Mucosa of rectum (tissue), 2 donors: ENCODE data around the gene LDLRAD3.

Experiments
- H3K27ac ChIP-seq, 2 donors: one replicate each; pipeline ENCODE4 v1.7.0; 2013; ENCODE audit warnings: inconsistent platforms in 2 of 2, low read depth in 2 of 2, low read length in 2 of 2
- H3K27me3 ChIP-seq, 2 donors: one replicate each; pipeline ENCODE4 v1.7.0; 2013; ENCODE audit warnings: low read length in 2 of 2; ENCODE audit not compliant: control insufficient read depth in 2 of 2, insufficient read depth in 2 of 2
- H3K36me3 ChIP-seq, 2 donors: one replicate each; pipeline ENCODE4 v1.7.0; 2013; ENCODE audit warnings: low read length in 2 of 2; ENCODE audit not compliant: control insufficient read depth in 2 of 2, insufficient read depth in 2 of 2
- H3K4me1 ChIP-seq, 2 donors: one replicate each; pipeline ENCODE4 v1.7.0; 2013; ENCODE audit warnings: low read length in 2 of 2, mild to moderate bottlenecking in 1 of 2; ENCODE audit not compliant: control insufficient read depth in 2 of 2, insufficient read depth in 2 of 2
- H3K4me3 ChIP-seq, 2 donors: one replicate each; pipeline ENCODE4 v1.7.0; 2013; ENCODE audit warnings: low read length in 2 of 2
- H3K9ac ChIP-seq, 2 donors: one replicate each; pipeline ENCODE4 v1.7.0; 2013; ENCODE audit warnings: low read length in 2 of 2, low read depth in 1 of 2, mild to moderate bottlenecking in 1 of 2
- H3K9me3 ChIP-seq, 2 donors: one replicate each; pipeline ENCODE4 v1.7.0; 2013; ENCODE audit warnings: low read length in 2 of 2; ENCODE audit not compliant: control insufficient read depth in 2 of 2
- donor health status: healthy.
- donor health status: Normal muscosa, but diverticular disease.

LDLRAD3 gene

GRCh38 chr11:36237391-36237790, 293.5 kb downstream of the LDLRAD3 start:
- no peak overlapping the region for H3K9ac ChIP-seq

GRCh38 chr11:36238036-36238631, 294.3 kb downstream of the LDLRAD3 start:
- no peaks in the 10 kb centered on the region for H3K4me1 ChIP-seq
- no peak overlapping the region for H3K9ac ChIP-seq
- no peaks in the 10 kb centered on the region for H3K9me3 ChIP-seq
- H3K36me3 ChIP-seq = no peaks in the 10 kb centered on the region
- H3K27ac ChIP-seq = no peak overlapping the region
- no peak overlapping the region for H3K4me3 ChIP-seq
- H3K27me3 ChIP-seq = peaks cover 0 to 3% of the 10 kb centered on the region in 2 donors

More at GRCh38 chr11:36237391-36237790, 293.5 kb downstream of the LDLRAD3 start:
- Histone ChIP-seq H3K4me3 (no peak overlapping the region), H3K4me1 (no peaks in the 10 kb centered on the region), H3K27me3 (no peaks in the 10 kb centered on the region), H3K9me3 (no peaks in the 10 kb centered on the region), H3K27ac (no peak overlapping the region), H3K36me3 (no peaks in the 10 kb centered on the region)

GRCh38 chr11:36238881-36239280, 295.0 kb downstream of the LDLRAD3 start:
- no peak overlapping the region for H3K27ac ChIP-seq
- H3K9ac ChIP-seq = no peak overlapping the region
- H3K4me3 ChIP-seq = no peak overlapping the region
- H3K36me3 ChIP-seq = no peaks in the 10 kb centered on the region
- H3K9me3 ChIP-seq = no peaks in the 10 kb centered on the region
- peaks cover 0 to 5% of the 10 kb centered on the region in 2 donors for H3K27me3 ChIP-seq
- no peaks in the 10 kb centered on the region for H3K4me1 ChIP-seq

- Histone ChIP-seq H3K4me1 (no peaks in the 10 kb centered on the region), H3K36me3 (no peaks in the 10 kb centered on the region), H3K9me3 (no peaks in the 10 kb centered on the region), H3K27ac (no peak overlapping the region), H3K4me3 (no peak overlapping the region), H3K27me3 (peaks cover 0 to 5% of the 10 kb centered on the region in 2 donors), H3K9ac (no peak overlapping the region)
These were observed 295.8 kb downstream of the LDLRAD3 start for GRCh38 chr11:36239636-36240035.

- no peak overlapping the region for H3K4me3 ChIP-seq
- peaks cover 0 to 5% of the 10 kb centered on the region in 2 donors for H3K27me3 ChIP-seq
- H3K36me3 ChIP-seq = no peaks in the 10 kb centered on the region
- no peaks in the 10 kb centered on the region for H3K9me3 ChIP-seq
- H3K9ac ChIP-seq = no peak overlapping the region
- H3K27ac ChIP-seq = no peak overlapping the region
- no peaks in the 10 kb centered on the region for H3K4me1 ChIP-seq
These were observed 296.3 kb downstream of the LDLRAD3 start for GRCh38 chr11:36240173-36240572.

GRCh38 chr11:36240801-36241200, 296.9 kb downstream of the LDLRAD3 start:
- Histone ChIP-seq H3K9ac (no peak overlapping the region), H3K27me3 (peaks cover 0 to 5% of the 10 kb centered on the region in 2 donors), H3K4me1 (no peaks in the 10 kb centered on the region), H3K4me3 (no peak overlapping the region), H3K27ac (no peak overlapping the region), H3K36me3 (no peaks in the 10 kb centered on the region), H3K9me3 (no peaks in the 10 kb centered on the region)

- no peaks in the 10 kb centered on the region for H3K4me1 ChIP-seq
- H3K27ac ChIP-seq = no peak overlapping the region
- no peak overlapping the region for H3K9ac ChIP-seq
- no peaks in the 10 kb centered on the region for H3K36me3 ChIP-seq
- H3K27me3 ChIP-seq = peaks cover 0 to 5% of the 10 kb centered on the region in 2 donors
- H3K4me3 ChIP-seq = no peak overlapping the region
- no peaks in the 10 kb centered on the region for H3K9me3 ChIP-seq
These were observed 297.6 kb downstream of the LDLRAD3 start for GRCh38 chr11:36241497-36241896.

GRCh38 chr11:36243641-36244040, 299.8 kb downstream of the LDLRAD3 start:
- no peaks in the 10 kb centered on the region for H3K4me1 ChIP-seq
- peaks cover 0 to 5% of the 10 kb centered on the region in 2 donors for H3K27me3 ChIP-seq
- H3K27ac ChIP-seq = no peak overlapping the region

GRCh38 chr11:36247493-36247892, 303.6 kb downstream of the LDLRAD3 start:
- H3K9me3 ChIP-seq = no peaks in the 10 kb centered on the region

More at GRCh38 chr11:36243641-36244040, 299.8 kb downstream of the LDLRAD3 start:
- Histone ChIP-seq H3K36me3 (no peaks in the 10 kb centered on the region), H3K9me3 (no peaks in the 10 kb centered on the region), H3K4me3 (no peak overlapping the region), H3K9ac (no peak overlapping the region)

GRCh38 chr11:36248436-36248835, 304.6 kb downstream of the LDLRAD3 start:
- Histone ChIP-seq H3K9ac (no peak overlapping the region), H3K9me3 (no peaks in the 10 kb centered on the region), H3K27me3 (peaks cover 3 to 4% of the 10 kb centered on the region in 2 donors), H3K4me1 (no peaks in the 10 kb centered on the region), H3K27ac (no peak overlapping the region), H3K4me3 (no peak overlapping the region), H3K36me3 (no peaks in the 10 kb centered on the region)

More at GRCh38 chr11:36247493-36247892, 303.6 kb downstream of the LDLRAD3 start:
- H3K27me3 ChIP-seq = peaks cover 4 to 8% of the 10 kb centered on the region in 2 donors
- no peak overlapping the region for H3K27ac ChIP-seq
- no peak overlapping the region for H3K9ac ChIP-seq
- H3K4me1 ChIP-seq = no peaks in the 10 kb centered on the region
- H3K4me3 ChIP-seq = no peak overlapping the region
- no peaks in the 10 kb centered on the region for H3K36me3 ChIP-seq
